OCI-LY1 (cell line): ENCODE data around the gene SCIN.
"Not testable (repeated sequence)": the region's sequence is repeated elsewhere in the genome, so short reads cannot be mapped to it uniquely, and the experiment has no call there.

Experiments used
- H2AFZ ChIP-seq: fragments of 200-600 bp; sonication (generic), shearing (Covaris generic); 2 replicates; pipeline ENCODE4 v1.6.0; 2014; ENCODE audit warnings: antibody characterized with exemption, mild to moderate bottlenecking, low read length
- H3F3A ChIP-seq: fragments of 200-600 bp; sonication (generic), shearing (Covaris generic); 2 replicates; pipeline ENCODE4 v1.6.0; 2014; ENCODE audit warnings: mild to moderate bottlenecking, antibody characterized with exemption, low read length, moderate library complexity; ENCODE audit not compliant: insufficient read depth
- H3K27ac ChIP-seq: fragments of 200-600 bp; sonication (generic); 2 replicates; pipeline ENCODE4 v1.5.1; 2014; ENCODE audit warnings: low read length, mixed run types, mild to moderate bottlenecking, low read depth; ENCODE audit not compliant: poor library complexity, severe bottlenecking
- H3K27me3 ChIP-seq: fragments of 200-600 bp; sonication (generic); 2 replicates; pipeline ENCODE4 v1.6.0; 2014; ENCODE audit warnings: antibody characterized with exemption, mild to moderate bottlenecking, low read length, moderate library complexity; ENCODE audit not compliant: insufficient read depth
- H3K36me3 ChIP-seq: fragments of 200-600 bp; sonication (generic); 2 replicates; pipeline ENCODE4 v1.6.1; 2014; ENCODE audit warnings: mild to moderate bottlenecking, antibody characterized with exemption, low read length, moderate library complexity, mixed read lengths; ENCODE audit not compliant: insufficient read depth
- H3K4me1 ChIP-seq: fragments of 200-600 bp; sonication (generic); 2 replicates; pipeline ENCODE4 v1.5.1; 2014; ENCODE audit warnings: mild to moderate bottlenecking, low read length, moderate library complexity; ENCODE audit not compliant: insufficient read depth, severe bottlenecking
- H3K4me2 ChIP-seq: fragments of 200-600 bp; sonication (generic), shearing (Covaris generic); 2 replicates; pipeline ENCODE4 v1.6.1; 2014; ENCODE audit warnings: low read length
- H3K4me3 ChIP-seq: fragments of 200-600 bp; sonication (generic); 2 replicates; pipeline ENCODE4 v1.5.1; 2014; ENCODE audit warnings: low read length, low read depth, mild to moderate bottlenecking, mixed read lengths; ENCODE audit not compliant: poor library complexity, severe bottlenecking
- H3K79me2 ChIP-seq: fragments of 200-600 bp; shearing (Covaris generic); 2 replicates; pipeline ENCODE4 v1.6.1; 2016; ENCODE audit warnings: mixed run types, low read length, mixed read lengths; ENCODE audit not compliant: insufficient read depth
- H3K9ac ChIP-seq: fragments of 200-600 bp; sonication (generic), shearing (Covaris generic); 2 replicates; pipeline ENCODE4 v1.6.1; 2014; ENCODE audit warnings: mild to moderate bottlenecking, low read length, mixed read lengths
- H3K9me2 ChIP-seq: fragments of 200-600 bp; sonication (generic), shearing (Covaris generic); 2 replicates; pipeline ENCODE4 v1.6.1; 2014; ENCODE audit warnings: low read depth, mild to moderate bottlenecking, low read length, mixed read lengths
- H3K9me3 ChIP-seq: fragments of 200-600 bp; shearing (Covaris generic); 2 replicates; pipeline ENCODE4 v1.6.1; 2014; ENCODE audit warnings: low read length, mixed read lengths
- H4K20me1 ChIP-seq: fragments of 200-600 bp; sonication (generic), shearing (Covaris generic); 2 replicates; pipeline ENCODE4 v1.6.0; 2016; ENCODE audit warnings: mild to moderate bottlenecking, low read length; ENCODE audit not compliant: insufficient read depth
- EZH2 ChIP-seq: fragments of 200-600 bp; sonication (generic), shearing (Covaris generic); IDR thresholded peaks from 2 replicates; pipeline ENCODE4 v1.8.0; 2017; ENCODE audit warnings: borderline replicate concordance, mixed run types, mild to moderate bottlenecking, antibody characterized with exemption, low read length, moderate library complexity, mixed read lengths
- TF ChIP-seq, protein P1 (sequence below): fragments of 200-600 bp; sonication (generic), shearing (Covaris generic); IDR thresholded peaks from 2 replicates; pipeline ENCODE4 v1.5.1; 2017; ENCODE audit warnings: mild to moderate bottlenecking, antibody characterized with exemption, low read length, moderate library complexity, mixed read lengths

Gene SCIN

DNA sequence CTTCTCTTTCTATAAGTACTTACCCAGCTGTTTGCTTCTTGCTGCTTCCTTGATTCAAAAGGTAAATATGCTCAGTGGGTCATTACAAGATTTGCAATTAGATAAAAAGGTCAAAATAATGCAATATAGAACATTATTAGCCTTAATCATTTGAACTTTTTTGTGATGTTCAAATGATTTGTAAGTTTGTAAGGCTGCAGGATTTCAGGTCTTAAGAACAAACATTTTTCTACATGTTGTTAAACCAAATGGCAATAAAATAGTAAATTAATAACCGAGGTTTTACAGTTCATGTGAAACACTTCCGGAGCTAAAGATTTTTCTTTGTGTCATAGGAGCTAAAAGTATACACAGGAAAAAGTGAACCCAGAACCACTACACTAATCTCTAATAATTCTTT is 16.2 kb upstream of the SCIN start:
- H3K27ac ChIP-seq: no peak overlapping the region
- H2AFZ ChIP-seq: no peak overlapping the region
- no peak overlapping the region for H3K4me2 ChIP-seq
- H3K9me2 ChIP-seq: no peaks in the 10 kb centered on the region
- no peak overlapping the region for H3K4me3 ChIP-seq
- no peak overlapping the region for H3K9ac ChIP-seq
- no peaks in the 10 kb centered on the region for H3F3A ChIP-seq
- H3K9me3 ChIP-seq: no peaks in the 10 kb centered on the region
- H3K79me2 ChIP-seq: no peaks in the 10 kb centered on the region
- H4K20me1 ChIP-seq: no peaks in the 10 kb centered on the region
- TF ChIP-seq, protein P1, sequence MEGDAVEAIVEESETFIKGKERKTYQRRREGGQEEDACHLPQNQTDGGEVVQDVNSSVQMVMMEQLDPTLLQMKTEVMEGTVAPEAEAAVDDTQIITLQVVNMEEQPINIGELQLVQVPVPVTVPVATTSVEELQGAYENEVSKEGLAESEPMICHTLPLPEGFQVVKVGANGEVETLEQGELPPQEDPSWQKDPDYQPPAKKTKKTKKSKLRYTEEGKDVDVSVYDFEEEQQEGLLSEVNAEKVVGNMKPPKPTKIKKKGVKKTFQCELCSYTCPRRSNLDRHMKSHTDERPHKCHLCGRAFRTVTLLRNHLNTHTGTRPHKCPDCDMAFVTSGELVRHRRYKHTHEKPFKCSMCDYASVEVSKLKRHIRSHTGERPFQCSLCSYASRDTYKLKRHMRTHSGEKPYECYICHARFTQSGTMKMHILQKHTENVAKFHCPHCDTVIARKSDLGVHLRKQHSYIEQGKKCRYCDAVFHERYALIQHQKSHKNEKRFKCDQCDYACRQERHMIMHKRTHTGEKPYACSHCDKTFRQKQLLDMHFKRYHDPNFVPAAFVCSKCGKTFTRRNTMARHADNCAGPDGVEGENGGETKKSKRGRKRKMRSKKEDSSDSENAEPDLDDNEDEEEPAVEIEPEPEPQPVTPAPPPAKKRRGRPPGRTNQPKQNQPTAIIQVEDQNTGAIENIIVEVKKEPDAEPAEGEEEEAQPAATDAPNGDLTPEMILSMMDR: no peak
- no peak for TF ChIP-seq EZH2
- H3K27me3 ChIP-seq: no peaks in the 10 kb centered on the region
- no peaks in the 10 kb centered on the region for H3K36me3 ChIP-seq
- H3K4me1 ChIP-seq: no peaks in the 10 kb centered on the region

DNA sequence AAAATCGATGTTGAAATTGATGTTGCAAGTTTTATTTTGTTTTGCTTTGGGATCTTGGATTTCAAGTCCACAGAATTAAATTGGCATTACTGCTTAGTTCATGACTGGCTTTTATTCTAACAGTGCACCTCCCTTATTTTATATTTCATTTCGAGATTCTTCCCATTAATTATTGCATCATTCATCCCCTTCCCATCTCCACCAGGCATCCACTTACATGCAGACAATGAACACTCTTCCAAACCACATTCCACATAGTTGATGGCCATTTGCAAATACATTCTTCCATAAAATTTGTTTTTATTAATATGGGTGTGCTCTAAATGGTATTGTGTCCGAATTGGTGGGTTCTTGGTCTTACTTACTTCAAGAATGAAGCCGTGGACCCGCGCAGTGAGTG is 15.6 kb upstream of the SCIN start:
- Histone ChIP-seq H3K36me3 (no peaks in the 10 kb centered on the region), H3K9me3 (no peaks in the 10 kb centered on the region), H4K20me1 (no peaks in the 10 kb centered on the region), H3K4me1 (no peaks in the 10 kb centered on the region), H3F3A (no peaks in the 10 kb centered on the region), H3K27me3 (no peaks in the 10 kb centered on the region), H3K9me2 (no peaks in the 10 kb centered on the region), H3K4me3 (no peak overlapping the region), H2AFZ (no peak overlapping the region), H3K27ac (no peak overlapping the region), H3K79me2 (no peaks in the 10 kb centered on the region), H3K4me2 (no peak overlapping the region), H3K9ac (no peak overlapping the region)
- TF ChIP-seq EZH2: no peak
- TF ChIP-seq, protein P1: no peak

DNA sequence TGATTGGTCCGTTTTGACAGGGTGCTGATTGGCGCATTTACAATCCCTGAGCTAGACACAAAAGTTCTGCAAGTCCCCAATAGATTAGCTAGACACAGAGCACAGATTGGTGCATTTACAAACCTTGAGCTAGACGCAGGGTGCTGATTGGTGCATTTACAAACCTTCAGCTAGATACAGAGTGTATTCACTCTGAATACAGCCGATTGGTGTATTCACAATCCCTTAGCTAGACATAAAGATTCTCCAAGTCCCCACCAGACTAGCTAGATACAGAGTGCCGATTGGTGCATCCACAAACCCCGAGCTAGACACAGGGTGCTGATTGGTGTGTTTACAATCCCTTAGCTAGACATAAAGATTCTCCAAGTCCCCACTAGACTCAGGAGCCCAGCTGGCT is 14.8 kb upstream of the SCIN start:
- H3K4me1 ChIP-seq, H3K36me3 ChIP-seq, H2AFZ ChIP-seq, H3F3A ChIP-seq, H3K79me2 ChIP-seq, H4K20me1 ChIP-seq, H3K9me3 ChIP-seq, H3K4me3 ChIP-seq, H3K27ac ChIP-seq, H3K27me3 ChIP-seq, H3K4me2 ChIP-seq, H3K9me2 ChIP-seq, H3K9ac ChIP-seq: not testable (repeated sequence)

DNA sequence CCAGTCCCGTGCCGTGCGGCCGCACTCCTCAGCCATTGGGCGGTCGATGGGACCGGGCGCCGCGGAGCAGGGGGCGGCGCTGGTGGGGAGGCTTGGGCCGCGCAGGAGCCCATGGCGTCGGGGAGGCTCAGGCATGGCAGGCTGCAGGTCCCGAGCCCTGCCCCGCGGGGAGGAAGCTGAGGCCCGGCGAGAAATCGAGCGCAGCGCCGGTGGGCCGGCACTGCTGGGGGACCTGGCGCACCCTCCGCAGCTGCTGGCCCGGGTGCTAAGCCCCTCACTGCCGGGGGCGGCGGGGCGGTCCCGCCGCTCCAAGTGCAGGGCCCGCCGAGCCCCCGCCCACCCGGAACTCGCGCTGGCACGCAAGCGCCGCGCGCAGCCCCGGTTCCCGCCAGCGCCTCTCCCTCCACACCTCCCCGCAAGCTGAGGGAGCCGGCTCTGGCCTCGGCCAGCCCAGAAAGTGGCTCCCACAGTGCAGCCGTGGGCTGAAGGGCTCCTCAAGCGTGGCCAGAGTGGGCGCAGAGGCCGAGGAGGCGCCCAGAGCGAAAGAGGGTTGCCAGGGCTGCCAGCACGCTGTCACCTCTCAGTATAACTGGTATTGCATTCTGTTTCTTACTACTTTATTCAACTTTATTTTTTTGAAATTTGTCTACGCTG is 14.3 kb upstream of the SCIN start:
- not testable (repeated sequence) for H3K9ac ChIP-seq, H4K20me1 ChIP-seq, H3K79me2 ChIP-seq, H3K36me3 ChIP-seq, H3K4me2 ChIP-seq, H3K9me3 ChIP-seq, H3K4me1 ChIP-seq, H3K27ac ChIP-seq, H3F3A ChIP-seq, H3K27me3 ChIP-seq, H3K9me2 ChIP-seq, H2AFZ ChIP-seq, H3K4me3 ChIP-seq
